ENCODE results near the gene RAB11FIP5.

Gene RAB11FIP5

DNA sequence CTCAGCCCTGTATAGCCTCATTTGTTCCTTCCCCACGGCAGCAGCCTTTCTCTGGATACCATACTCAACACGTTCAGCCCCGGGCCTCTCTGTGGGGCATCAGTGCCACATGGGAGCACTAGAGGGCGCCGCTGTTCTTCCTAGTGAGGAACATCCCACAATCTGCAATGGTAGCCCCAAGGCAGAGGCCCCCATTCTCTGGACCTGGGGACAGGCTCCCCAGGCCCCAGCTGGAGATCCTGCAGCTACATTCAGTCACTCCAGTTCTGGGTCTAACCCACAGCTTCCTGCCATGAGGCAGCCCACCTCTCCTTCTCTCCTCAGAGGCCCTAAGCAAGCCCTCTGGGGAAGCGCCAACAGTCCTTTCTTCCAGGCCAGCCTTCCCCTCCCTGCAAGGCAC is 27.1 kb downstream of the RAB11FIP5 start:
- DNase-seq = peak; percentile 75

DNA sequence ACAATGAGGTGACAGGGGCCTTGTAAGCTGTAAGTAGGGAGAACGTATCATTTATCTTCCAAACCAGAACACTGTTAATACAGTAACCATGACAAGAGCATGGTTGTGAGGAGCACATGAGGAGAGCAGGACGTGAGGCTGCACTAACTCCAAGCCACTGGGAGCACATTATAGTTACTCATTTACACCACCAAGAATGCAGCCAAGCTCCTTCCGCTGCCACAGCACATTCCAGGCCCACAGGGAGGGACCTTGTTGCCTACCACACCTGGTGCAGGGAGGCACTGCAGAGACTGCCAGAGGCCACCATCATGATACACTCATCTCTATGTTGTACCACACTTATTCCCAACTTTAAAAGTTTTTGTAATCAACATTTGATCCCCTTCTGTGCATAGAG is 27.8 kb downstream of the RAB11FIP5 start:
- DNase-seq = no peak

DNA sequence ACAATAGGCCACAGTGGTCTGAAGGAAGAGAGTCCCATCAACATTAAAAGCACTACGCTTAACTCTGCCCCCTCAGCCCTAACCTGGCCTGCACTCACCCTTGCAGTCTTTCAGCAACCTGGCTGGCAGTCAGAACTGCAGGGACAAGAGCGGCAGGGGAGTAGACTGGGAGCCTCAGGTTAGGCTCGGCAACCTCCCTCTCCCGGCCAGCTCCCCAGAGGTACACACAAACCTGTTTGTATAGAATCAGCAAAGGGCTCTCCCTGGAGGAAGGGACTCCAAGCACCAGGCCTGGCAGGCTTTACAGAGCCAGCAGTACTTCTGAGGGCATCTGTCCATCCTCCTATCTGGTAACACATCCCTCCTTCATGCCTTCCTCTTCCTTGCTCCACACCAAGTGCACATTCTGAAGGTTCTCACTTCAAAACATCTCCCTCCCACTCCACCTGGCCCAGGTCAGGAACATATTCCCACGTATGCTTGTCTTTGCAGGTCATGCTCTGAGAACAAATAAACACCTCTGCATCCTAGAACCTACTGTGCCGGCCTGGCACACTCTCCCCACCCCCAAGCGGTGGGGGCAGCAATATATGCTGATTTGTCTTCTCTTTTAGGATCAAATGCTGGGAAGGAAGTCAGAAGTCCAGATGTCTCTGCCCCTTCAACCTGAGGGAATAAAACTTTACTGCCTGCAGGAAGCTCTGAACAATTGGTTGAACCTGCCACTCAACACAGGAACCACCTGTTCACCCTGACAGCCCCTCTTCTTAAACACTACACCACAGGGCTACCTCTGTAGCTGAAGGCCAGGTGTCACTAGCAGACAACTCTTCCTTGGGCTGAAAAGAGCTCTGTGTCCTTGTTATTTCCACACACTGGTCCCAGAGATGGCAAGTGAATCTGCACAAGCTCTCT is 28.6 kb downstream of the RAB11FIP5 start:
- DNase-seq = no peak

- DNase-seq = no peak
Observed at GRCh38 chr2:73082523-73083410, 30.0 kb downstream of the RAB11FIP5 start.

DNA sequence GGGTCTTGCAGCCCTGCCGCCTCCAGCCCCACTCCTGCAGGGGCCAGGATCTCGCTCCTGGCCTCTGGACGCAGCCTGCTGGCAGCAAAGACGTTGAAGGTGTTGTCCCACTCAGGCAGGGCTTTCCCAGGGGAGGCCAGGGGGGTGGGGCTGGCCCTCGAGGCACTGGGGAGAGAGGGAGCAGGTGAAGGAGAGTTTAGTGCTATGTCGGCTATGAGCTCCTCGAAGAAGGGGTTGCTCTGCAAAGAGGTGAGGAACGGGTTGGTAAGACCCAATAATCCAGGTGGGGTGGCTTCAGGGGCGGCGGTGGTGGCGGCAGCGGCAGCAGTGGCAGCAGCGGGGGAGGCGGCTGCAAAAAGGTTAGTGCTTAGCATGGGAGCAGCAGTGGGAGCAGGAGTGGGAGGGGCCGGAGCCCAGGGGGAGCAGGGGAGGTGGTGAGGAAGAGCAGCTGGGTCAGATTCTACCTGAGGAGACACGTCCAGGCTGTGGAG is 31.5 kb downstream of the RAB11FIP5 start:
- no peak for DNase-seq

DNA sequence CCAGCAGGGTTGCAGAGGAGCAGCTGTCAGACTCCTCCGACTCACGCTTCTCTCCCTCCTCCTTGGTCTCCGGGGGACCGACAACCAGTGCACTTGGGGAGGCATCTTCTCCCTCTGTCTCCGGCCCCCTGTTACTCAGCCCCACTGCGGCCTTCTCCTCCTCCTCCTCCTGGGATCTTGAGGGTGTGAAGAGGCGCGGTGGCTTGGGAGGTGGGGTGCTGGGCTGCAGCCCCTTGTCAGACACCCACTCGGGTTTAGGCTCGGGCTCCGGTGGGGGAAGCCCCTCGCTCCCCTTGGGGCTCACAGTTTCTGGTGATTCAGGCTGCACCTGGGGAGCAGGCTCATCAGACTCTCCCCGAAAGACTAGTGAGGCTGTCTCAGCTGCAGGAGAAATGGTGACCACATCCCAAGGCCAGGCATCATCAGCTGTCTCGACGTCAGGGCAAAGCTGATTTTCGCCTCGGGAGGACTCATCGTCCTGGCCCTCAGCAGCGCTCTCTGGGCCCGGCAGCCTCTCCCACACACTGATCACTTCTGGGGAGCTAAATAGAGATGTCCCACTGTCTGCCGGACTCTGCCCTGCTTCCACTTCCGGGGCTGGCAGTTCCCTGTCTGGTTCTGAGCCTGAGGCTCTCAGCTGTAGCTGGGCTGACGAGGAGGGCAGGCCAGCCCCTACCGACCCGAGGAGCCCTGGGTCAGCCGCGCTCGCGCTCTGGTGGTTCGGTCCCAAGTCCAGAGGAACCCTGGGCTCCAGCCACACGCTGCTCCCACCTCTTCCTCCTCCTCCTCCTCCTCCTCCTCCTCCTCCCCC is 32.2 kb downstream of the RAB11FIP5 start:
- DNase-seq = no peak

DNA sequence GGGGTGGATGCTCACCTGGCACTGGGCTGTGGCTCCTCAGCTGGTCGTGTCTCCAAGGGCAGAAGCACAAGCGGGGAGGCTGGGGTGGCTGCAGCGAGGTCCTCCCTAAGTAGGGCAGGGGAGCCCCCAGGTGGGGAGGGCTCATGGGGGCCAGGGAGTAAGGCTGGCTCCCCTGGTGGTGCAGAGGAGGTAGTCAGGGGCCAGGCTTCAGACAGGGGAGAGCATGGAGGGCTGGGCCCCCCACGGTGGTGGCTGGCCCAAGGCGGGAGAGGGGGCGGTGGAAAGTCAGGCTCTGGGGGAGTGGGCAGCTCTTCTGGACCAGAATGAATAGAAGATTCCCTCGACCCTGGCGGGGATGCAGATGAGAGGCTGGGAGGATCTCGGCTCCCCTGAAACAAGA is 33.1 kb downstream of the RAB11FIP5 start:
- no peak for DNase-seq

DNA sequence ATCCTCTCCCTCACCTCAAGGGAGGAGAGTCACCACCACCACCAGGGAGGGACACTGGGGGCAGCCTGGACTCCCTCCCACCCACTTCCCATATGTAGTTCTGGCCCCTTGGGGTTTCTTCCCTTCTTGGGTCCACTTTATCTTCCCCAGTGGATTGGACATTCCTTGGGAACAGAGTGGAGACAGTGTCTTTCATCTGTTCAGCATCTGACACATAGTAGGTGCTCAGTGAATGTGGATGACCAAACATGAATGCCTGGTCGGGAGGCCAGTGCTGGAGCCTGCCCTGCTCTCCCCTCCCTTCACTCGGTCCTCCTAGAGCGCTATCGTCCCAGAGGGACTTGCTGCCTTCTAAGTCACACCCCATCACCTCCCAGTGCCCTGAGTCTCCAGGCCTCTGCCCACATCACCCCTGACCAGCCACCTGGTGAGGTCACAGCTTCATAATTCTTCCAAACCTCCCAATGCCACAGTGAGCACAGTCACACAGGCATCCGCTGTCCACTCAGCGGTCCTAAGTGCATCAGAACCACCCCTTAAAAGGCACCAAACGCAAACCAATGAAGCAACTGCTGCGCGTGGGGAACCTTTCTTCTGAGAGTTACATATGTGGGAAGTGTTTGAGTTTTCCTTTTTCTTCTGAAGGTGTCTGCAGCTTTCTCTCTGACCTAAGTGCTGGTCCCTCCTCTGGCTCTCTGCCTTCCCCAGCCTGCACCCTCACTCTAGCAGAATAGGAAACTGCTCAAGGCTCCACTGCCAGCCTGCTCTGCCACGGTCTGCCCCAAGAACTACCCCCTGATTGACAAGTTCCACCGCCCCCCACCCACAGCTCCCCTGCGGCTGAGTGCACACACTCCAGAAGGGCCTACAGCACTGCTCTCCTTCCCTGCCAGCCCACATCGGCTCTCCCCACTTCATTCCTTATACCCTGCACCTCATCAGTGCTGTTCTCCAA is 34.0 kb downstream of the RAB11FIP5 start:
- DNase-seq = no peak

DNA sequence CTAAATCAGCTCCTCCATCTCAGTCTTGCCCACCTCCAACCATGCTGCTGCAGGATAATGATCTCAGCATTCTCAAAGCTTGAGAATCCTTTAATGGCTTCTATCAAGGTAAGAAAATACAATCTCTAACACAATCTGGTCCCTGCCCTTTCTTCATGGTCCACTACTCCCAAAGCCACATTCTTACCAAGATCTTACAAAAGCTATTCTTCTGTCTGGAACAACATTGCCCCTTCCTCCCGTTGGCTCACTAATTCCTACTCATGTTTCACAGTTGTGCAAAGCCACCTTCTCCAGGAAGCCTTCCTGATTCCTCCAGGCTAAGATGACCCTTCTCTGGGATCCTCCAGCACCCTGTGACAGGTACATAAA is 35.3 kb downstream of the RAB11FIP5 start:
- DNase-seq = no peak

- no peak for DNase-seq
Observed at GRCh38 chr2:73076701-73077423, 35.9 kb downstream of the RAB11FIP5 start.

GRCh38 chr2:73075477-73076373 is 37.0 kb downstream of the RAB11FIP5 start:
- no peak for DNase-seq

DNA sequence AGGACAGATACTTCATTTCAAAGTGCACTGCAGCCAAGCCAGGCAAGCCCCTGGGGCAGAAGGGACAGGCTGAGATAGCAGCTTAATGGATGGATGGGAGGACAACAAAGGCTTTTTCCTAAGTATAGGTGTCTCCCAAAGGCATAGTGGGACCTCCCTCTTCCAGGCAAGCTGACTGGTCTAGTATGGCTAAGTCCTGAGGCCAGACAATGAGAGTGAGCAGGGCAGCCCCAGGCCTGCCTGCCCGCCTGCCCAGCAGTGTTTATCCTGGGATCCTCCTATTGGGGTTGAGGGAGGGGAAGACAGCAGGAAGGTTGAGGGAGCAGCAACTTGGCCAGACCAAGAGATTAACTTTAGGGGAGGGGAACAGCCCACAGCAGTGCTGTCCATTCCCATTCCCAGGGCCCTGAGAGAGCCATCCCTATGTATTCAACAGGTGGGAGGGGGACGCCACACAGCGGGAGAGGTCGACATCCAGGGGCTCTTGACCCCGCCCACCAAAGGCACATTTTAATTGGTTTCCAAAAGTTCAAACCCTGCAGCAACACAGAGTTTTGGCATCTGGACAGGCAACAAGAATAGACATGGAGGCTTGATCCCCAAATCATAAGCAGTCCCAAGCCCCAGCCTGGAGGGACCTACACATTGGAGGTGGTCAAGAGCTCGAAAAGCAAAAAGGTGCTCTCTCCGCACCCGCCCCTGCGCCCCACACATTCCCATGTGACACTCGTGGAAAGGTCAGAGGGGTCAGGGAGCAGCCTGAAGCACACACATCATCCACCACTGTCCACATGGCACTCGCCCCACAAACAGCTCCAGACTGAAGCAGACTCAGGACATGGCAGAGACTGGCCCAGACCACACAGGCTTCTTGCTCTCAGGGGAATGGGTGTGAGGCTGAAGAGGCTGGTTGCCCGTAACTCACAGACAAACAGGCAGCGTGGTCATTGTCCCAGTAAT is 38.4 kb downstream of the RAB11FIP5 start:
- DNase-seq = no peak

GRCh38 chr2:73072416-73072815 is 40.3 kb downstream of the RAB11FIP5 start:
- DNase-seq = no peak

- DNase-seq = no peak
Observed at GRCh38 chr2:73072129-73072395, 40.7 kb downstream of the RAB11FIP5 start.

DNA sequence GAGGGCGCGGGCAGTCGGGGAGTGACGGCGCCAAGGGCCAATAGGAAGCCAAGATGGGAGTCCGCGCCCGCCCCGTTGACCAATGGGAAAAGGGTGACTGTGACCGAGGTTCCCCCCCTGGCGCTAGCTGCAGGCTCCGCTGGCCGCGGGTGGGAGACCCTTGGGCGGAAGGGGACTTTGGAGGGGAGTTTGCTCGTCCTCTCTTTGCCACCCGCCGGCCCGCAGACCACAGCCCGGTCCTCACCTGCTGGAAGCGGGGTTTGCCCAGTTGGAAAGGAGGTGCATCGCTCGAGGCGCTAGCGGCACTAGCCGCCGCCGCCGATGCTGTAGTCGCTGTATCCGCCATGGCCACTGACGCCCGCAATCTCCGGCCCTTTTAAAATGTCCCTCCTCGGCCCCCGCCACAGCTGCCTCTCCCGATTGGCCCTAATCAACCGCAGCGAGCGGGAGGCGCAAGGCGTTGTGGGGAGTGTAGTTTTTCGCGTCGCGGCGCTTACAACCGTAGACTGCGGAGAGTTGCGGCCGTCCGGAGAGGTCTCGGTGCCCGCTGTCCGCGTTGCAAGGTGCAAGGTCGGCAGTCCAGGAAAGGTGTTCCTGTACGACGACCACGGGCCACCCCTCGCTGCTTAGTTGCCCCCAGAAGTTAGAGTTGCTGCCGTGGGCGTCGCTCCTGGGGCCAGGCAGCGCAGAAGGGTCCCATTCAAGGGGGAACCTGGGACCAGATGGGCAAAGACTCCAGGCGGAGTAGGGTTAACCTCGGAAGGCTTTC is 41.2 kb downstream of the RAB11FIP5 start, which contains the start of gene SFXN5:
TSS of gene SFXN5 (minus strand) at position 353 of the 769 bp plus-strand sequence. CDS start at position 346, 7 bp downstream.
- DNase-seq = peak; percentile 94

DNA sequence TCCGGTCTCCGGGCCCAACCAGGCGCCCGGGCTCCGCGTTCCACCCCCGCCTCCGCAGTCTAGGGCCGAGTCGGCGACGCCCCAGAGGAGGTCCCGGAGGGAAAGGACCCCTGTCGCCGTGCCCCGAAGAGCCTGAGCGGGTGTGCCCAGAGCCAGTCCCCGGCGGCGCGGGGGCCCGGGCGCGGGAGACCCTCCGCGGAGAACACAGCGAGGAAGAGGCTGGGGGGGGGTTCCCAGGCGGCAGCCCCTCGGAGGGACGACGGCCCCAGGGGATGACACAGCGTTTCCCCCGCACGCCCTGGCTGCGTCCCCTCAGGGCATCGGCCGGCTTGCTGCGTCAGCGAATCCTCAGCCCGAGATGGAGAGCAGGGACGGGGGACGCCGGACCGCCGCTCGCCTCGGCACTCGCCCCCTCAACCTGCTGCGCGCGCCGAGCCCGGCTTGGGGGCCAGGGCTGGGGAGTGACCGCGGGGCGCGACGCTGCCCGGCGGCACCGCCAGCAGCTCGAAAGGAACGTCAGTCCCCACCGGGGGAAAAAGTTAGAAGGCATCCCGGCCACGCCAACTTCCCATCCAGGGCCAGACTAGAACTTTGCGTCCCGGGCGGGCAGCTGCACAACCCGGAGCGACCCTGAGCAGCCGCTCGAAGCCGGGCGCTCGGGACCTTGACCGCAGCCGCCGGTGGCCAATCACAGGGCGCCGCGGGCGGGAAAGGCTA is 41.9 kb downstream of the RAB11FIP5 start:
- DNase-seq = peak; percentile 31
